Measurements from ENCODE around the gene TMEM72. TPM values are rescaled to one million over a fixed set of nuclear protein-coding genes. Genes with fewer than 3 reads are reported as not detected.

Gene TMEM72
- total and polyA plus RNA-seq, 4 donors = 0.02 to 0.33 TPM; not detected in 2

- no peak for TF ChIP-seq CTCF (IDR thresholded peaks at IDR 0.05; ENCODE audit: low read depth, low read length, missing input control)
- TF ChIP-seq JUND (IDR thresholded peaks at IDR 0.05) = peak; percentile 16 to 57
- TF ChIP-seq FOXA1 (IDR thresholded peaks at IDR 0.05) = peak; percentile 50
- peak; percentile 61 for TF ChIP-seq HNF4G (IDR thresholded peaks at IDR 0.05)
- TF ChIP-seq FOXA2 (IDR thresholded peaks at IDR 0.05) = peak; percentile 47
Observed at GRCh38 chr10:44980309-44981171, 69.4 kb downstream of the TMEM72 start (continued).

- DNase-seq (ENCODE audit: low spot score) = no peak
- Histone ChIP-seq H3K4me3 (ENCODE audit: low read depth in 1 of 3, low read length in 3 of 3) (no peak overlapping the region), H3K9me3 (ENCODE audit: control insufficient read depth in 4 of 4, low read length in 3 of 4) (no peaks in the 10 kb centered on the region), H3K9ac (ENCODE audit: low read depth in 1 of 2, low read length in 2 of 2) (peak overlapping the region; percentile 0 to 51), H3K4me1 (ENCODE audit: control insufficient read depth in 4 of 4, insufficient read depth in 4 of 4, low read length in 3 of 4) (peaks cover 30 to 48% (median 40%) of the 10 kb centered on the region in 4 donors), H3K36me3 (ENCODE audit: control insufficient read depth in 4 of 4, insufficient read depth in 3 of 4, low read depth in 1 of 4, low read length in 3 of 4) (peaks cover 0 to 5% (median under 1%) of the 10 kb centered on the region in 4 donors), H3K27me3 (ENCODE audit: control insufficient read depth in 4 of 4, insufficient read depth in 4 of 4, low read length in 3 of 4) (no peaks in the 10 kb centered on the region), H3K27ac (ENCODE audit: low read depth in 1 of 2, low read length in 2 of 2) (peak overlapping the region; percentile 91 to 94)
- TF ChIP-seq CTCF (IDR thresholded peaks at IDR 0.05; ENCODE audit: low read depth, low read length, missing input control) (no peak), TAF1 (conservative IDR thresholded peaks at IDR 0.05) (peak; percentile 0), YY1 (IDR thresholded peaks at IDR 0.05) (peak; percentile 50), JUND (IDR thresholded peaks at IDR 0.05) (peak in 1 of 2 donors; percentile 59), RXRA (IDR thresholded peaks at IDR 0.05) (peak in 1 of 2 donors; percentile 62)
- WGBS = 50% methylated on average over 11 of the region's 11 CpGs
Observed at GRCh38 chr10:44981172-44982113, 70.3 kb downstream of the TMEM72 start.

- TF ChIP-seq YY1 (IDR thresholded peaks at IDR 0.05) (no peak), FOXA2 (IDR thresholded peaks at IDR 0.05) (no peak), CTCF (IDR thresholded peaks at IDR 0.05; ENCODE audit: low read depth, low read length, missing input control) (no peak)
- H3K9ac ChIP-seq (ENCODE audit: low read depth in 1 of 2, low read length in 2 of 2) = no peak overlapping the region
- no peak overlapping the region for H3K4me3 ChIP-seq (ENCODE audit: low read depth in 1 of 3, low read length in 3 of 3)
- DNase-seq (ENCODE audit: low spot score) = no peak
- H3K36me3 ChIP-seq (ENCODE audit: control insufficient read depth in 4 of 4, insufficient read depth in 3 of 4, low read depth in 1 of 4, low read length in 3 of 4) = peaks cover 0 to 2% (median 0%) of the 10 kb centered on the region in 4 donors
- H3K27ac ChIP-seq (ENCODE audit: low read depth in 1 of 2, low read length in 2 of 2) = peak overlapping the region; percentile 91 to 94
- H3K4me1 ChIP-seq (ENCODE audit: control insufficient read depth in 4 of 4, insufficient read depth in 4 of 4, low read length in 3 of 4) = peaks cover 30 to 42% (median 36%) of the 10 kb centered on the region in 4 donors
- no peaks in the 10 kb centered on the region for H3K27me3 ChIP-seq (ENCODE audit: control insufficient read depth in 4 of 4, insufficient read depth in 4 of 4, low read length in 3 of 4)
- no peaks in the 10 kb centered on the region for H3K9me3 ChIP-seq (ENCODE audit: control insufficient read depth in 4 of 4, low read length in 3 of 4)
- 80% methylated on average over 9 of the region's 9 CpGs for WGBS
Observed at GRCh38 chr10:44982114-44982460, 71.0 kb downstream of the TMEM72 start.
